ENCODE results near the gene NDUFAF4. TPM values are rescaled to one million over a fixed set of nuclear protein-coding genes. Genes with fewer than 3 reads are reported as not detected.

The NDUFAF4 gene
- total and polyA plus RNA-seq, 2 of the 13 experiments (the other 11 are each of a cell fraction or from before 2014, with no cell fraction given): 41.3 to 59.7 TPM

- TF ChIP-seq ZNF256 (CRISPR knock-in tag; conservative IDR thresholded peaks at IDR 0.05): no peak
- TF ChIP-seq GATA4 (IDR thresholded peaks at IDR 0.05; ENCODE audit: borderline replicate concordance, low read depth): no peak
- TF ChIP-seq HIC2 (CRISPR knock-in tag; IDR thresholded peaks at IDR 0.05; ENCODE audit: low read depth): no peak
- TF ChIP-seq MEIS2 (CRISPR knock-in tag; IDR thresholded peaks at IDR 0.05): peak; percentile 16; the same call in 1 of the 2 replicates
- TF ChIP-seq MED13 (CRISPR knock-in tag; IDR thresholded peaks at IDR 0.05): no peak
- no peak for TF ChIP-seq ZBTB49 (CRISPR knock-in tag; IDR thresholded peaks at IDR 0.05; ENCODE audit: borderline replicate concordance)
- no peak for TF ChIP-seq ZBTB46 (CRISPR knock-in tag; IDR thresholded peaks at IDR 0.05; ENCODE audit: borderline replicate concordance)
- TF ChIP-seq EP300 (IDR thresholded peaks at IDR 0.05; ENCODE audit: low read depth in 2 of 2, low read length in 2 of 2): peak in 1 of 2 experiments; percentile 27; a peak in 2 of 4 replicates
- no peak for TF ChIP-seq EP300 (CRISPR knock-in tag; IDR thresholded peaks at IDR 0.05; ENCODE audit: borderline replicate concordance)
- no peak for TF ChIP-seq MLLT10 (CRISPR knock-in tag; IDR thresholded peaks at IDR 0.05)
- no peak for TF ChIP-seq SIN3B (IDR thresholded peaks at IDR 0.05; ENCODE audit: low read length)
- TF ChIP-seq MTF2 (CRISPR knock-in tag; IDR thresholded peaks at IDR 0.05; ENCODE audit: borderline replicate concordance): no peak; the same call in 1 of the 2 replicates
- TF ChIP-seq DBP (CRISPR knock-in tag; IDR thresholded peaks at IDR 0.05; ENCODE audit: not compliant biosample characterization): no peak
- no peak for TF ChIP-seq ZNF720 (CRISPR knock-in tag; IDR thresholded peaks at IDR 0.05)
- TF ChIP-seq RNF219 (CRISPR knock-in tag; IDR thresholded peaks at IDR 0.05): peak; percentile 65; the same call in 1 of the 2 replicates
- peak; percentile 42; the same call in 1 of the 2 replicates for TF ChIP-seq ZNF800 (CRISPR knock-in tag; IDR thresholded peaks at IDR 0.05)
- TF ChIP-seq MEIS1 (CRISPR knock-in tag; IDR thresholded peaks at IDR 0.05; ENCODE audit: borderline replicate concordance): peak; percentile 85
These were observed at the start of gene NDUFAF4 (continued) for GRCh38 chr6:96897396-96898240.

Measured in HepG2 (cell line).